ENCODE results near the gene TNS1. TPM values are rescaled to one million over a fixed set of nuclear protein-coding genes. Genes with fewer than 3 reads are reported as not detected.

Gene TNS1
- total RNA-seq, 3 donors from 2014 or later = 0.50 to 1.2 (median 0.54) TPM

DNA sequence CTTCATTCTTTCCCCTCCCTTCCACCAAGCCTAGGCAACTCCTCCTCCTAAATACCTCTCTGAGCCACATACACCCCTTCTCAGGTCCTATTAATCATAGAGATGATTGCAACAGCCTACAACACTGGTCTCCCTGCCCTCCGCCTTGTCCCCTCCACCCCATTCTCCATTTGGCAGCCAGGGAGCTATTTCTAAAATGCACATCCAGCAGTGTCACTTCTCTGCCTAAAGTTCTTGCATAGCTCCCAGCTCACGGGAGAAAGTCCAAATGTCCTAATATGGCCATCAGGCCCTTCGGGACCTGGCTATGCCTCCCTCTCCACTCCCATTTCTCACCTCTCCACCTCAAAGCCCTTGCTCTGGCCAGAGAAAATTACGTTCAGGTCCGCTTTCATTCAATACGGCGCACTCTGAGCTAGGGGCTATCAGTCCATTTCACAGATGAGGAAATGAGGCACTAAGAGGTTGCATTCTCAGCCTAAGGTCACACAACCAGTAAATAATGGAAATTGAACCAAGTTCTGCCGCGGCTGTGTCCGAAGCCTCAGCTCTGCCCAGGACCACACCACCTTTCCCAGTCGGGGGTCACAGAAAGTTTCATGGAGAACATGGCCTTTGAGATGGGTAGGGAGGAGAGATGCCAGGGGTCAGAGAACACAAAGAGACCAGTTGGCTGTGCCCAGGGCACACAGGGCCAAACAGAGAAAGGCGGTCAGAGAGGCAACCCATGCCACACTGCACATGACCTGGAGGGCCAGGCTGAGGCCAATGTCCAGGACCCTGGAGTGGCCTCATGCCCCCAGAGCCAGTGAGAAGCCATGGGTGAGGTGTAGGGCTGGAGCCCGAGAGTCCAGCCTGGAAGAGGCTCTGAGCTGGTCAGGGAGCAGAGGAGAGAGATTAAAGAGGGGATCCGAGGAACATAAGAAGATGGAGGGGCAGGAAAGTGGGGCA, 72.8 kb downstream of the TNS1 start:
- no peak for ATAC-seq
- H3K27me3 Mint-ChIP-seq (ENCODE audit: low read depth) = peaks cover 12% of the 10 kb centered on the region
- no peak for DNase-seq
- H3K4me3 Mint-ChIP-seq = no peak overlapping the region
- H3K4me1 Mint-ChIP-seq (ENCODE audit: low read depth) = no peaks in the 10 kb centered on the region
- H3K9me3 Mint-ChIP-seq = no peaks in the 10 kb centered on the region
- H3K36me3 Mint-ChIP-seq (ENCODE audit: insufficient read depth) = no peaks in the 10 kb centered on the region

DNA sequence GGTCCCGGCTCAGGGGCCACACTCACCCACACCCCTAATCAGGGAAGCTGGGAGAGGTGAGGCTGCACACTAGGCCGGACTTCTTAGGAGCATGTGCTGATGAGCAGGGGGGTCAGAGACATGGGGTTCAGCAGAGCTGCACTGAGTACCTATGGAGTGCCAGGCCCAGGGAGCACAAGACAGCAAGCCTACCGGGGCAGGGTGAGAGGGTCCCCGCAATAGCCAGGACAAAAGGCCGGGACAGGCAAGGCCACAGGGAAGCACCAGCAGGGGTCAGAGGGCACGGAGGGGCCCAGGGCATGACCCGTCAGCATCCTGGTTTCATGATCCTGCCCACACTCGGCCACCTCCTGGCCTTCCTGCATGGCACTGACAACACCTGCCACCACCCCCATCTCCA, 73.5 kb downstream of the TNS1 start:
- Mint-ChIP-seq H3K36me3 (ENCODE audit: insufficient read depth) (no peaks in the 10 kb centered on the region), H3K4me1 (ENCODE audit: low read depth) (no peaks in the 10 kb centered on the region), H3K4me3 (no peak overlapping the region), H3K9me3 (no peaks in the 10 kb centered on the region), H3K27me3 (ENCODE audit: low read depth) (peaks cover 12% of the 10 kb centered on the region)
- DNase-seq (no peak), ATAC-seq (no peak)

DNA sequence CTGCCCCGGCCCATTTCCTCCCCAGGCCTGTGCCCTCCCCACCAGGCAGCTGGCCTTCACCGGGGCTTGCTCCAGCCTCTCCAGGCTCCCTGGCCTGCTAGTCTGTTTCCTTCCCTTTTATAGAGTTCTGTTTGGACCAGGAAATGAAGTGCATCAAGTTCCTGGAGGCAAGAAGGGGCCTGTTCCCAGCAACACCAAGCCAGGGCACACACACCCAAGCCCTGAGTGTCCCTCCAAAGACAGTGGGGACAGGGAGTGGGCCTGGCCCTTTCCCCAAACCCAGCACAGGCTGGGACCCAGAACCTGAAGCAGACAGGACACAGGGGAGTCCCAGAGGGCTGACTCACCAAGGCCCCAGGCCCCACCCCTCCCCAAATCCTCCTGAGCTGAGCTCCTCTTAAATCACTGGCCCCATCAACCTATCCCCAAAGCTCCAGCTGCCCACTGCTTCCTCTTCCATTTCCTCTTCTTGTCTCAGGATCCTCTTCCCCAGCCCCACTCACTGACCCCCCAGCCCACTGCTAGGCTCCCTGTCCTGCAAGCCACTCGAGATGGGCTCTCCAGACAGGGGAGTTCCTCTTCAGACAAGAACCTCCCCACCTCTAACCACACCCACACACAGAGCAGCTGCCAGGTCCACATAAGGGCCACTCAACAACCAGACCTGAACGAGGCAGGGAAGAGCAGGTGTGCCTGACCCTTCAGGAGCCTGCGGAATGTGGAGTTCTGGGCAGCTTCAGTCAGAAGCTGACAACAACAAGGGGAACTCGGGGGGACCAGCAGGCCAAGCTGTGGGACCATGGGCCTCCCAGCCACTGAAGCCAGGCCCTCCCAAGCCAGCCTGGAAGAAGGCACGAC, 74.2 kb downstream of the TNS1 start:
- no peaks in the 10 kb centered on the region for H3K9me3 Mint-ChIP-seq
- no peaks in the 10 kb centered on the region for H3K36me3 Mint-ChIP-seq (ENCODE audit: insufficient read depth)
- H3K27me3 Mint-ChIP-seq (ENCODE audit: low read depth) = peaks cover 7% of the 10 kb centered on the region
- no peaks in the 10 kb centered on the region for H3K4me1 Mint-ChIP-seq (ENCODE audit: low read depth)
- DNase-seq (no peak), ATAC-seq (no peak)
- no peak overlapping the region for H3K4me3 Mint-ChIP-seq

- no peak overlapping the region for H3K4me3 Mint-ChIP-seq
- H3K4me1 Mint-ChIP-seq (ENCODE audit: low read depth) = no peaks in the 10 kb centered on the region
- no peak for ATAC-seq
- DNase-seq = no peak
- H3K9me3 Mint-ChIP-seq = no peaks in the 10 kb centered on the region
- H3K36me3 Mint-ChIP-seq (ENCODE audit: insufficient read depth) = no peaks in the 10 kb centered on the region
- H3K27me3 Mint-ChIP-seq (ENCODE audit: low read depth) = peaks cover 2% of the 10 kb centered on the region
These were observed 75.0 kb downstream of the TNS1 start for GRCh38 chr2:217927601-217928323.

DNA sequence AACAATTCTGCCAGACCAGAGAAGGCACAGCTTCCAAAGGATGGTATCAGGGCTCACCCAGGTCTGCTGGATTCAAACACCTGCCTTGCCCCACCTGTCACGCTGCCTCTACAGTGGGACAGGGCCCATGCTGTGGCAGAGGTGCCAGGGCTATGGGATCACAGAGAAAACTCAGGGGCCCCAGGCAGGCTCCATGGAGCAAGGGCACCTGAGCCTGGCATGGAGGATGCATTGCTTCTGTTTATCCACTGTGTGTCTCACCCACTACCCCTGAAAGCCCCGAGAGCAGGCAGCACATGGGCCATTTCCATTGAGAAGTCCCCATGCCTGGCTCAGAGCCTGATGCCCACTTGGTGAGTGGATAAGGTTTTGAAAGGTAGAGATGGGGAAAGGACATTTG, 76.0 kb downstream of the TNS1 start:
- no peak for ATAC-seq
- no peak overlapping the region for H3K4me3 Mint-ChIP-seq
- no peaks in the 10 kb centered on the region for H3K9me3 Mint-ChIP-seq
- H3K36me3 Mint-ChIP-seq (ENCODE audit: insufficient read depth) = no peaks in the 10 kb centered on the region
- DNase-seq = no peak
- no peaks in the 10 kb centered on the region for H3K4me1 Mint-ChIP-seq (ENCODE audit: low read depth)
- peaks cover 2% of the 10 kb centered on the region for H3K27me3 Mint-ChIP-seq (ENCODE audit: low read depth)

GRCh38 chr2:217924346-217924901, 78.4 kb downstream of the TNS1 start:
- Mint-ChIP-seq H3K27me3 (ENCODE audit: low read depth) (no peaks in the 10 kb centered on the region), H3K9me3 (no peaks in the 10 kb centered on the region), H3K4me1 (ENCODE audit: low read depth) (no peaks in the 10 kb centered on the region), H3K4me3 (no peak overlapping the region), H3K36me3 (ENCODE audit: insufficient read depth) (no peaks in the 10 kb centered on the region)
- DNase-seq (no peak), ATAC-seq (no peak)

DNA sequence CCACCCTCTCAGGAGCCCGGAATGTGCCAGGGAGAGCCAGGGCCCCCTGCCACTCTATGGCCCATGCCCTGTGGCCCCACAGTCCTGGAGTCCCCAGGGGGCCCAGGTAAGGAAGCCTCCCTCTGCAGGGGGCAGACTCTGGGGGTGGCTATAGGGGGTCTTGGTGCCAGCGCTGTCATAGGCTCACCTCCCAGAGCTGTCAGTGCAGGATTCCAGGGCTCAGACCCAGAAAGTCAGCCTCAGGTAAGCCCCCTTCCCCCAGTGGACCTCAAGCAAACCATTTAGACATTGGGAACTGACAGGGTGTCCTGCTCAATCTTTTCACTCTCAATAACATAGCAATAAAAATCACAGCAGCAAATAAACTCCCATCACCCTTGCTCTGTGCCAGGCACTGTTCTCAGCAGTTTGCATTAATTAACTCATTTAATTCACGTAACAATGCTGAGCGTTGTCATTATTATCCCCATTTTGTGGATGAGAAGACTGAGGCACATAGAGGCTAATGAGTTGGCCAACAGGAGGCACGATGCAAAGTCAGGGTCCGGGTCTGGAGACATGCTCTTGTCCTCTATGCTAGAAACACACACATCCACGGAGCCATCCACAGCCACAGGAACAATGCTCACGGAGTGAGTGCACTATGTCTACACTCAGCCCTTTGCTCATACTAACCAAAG, 79.6 kb downstream of the TNS1 start:
- Mint-ChIP-seq H3K27me3 (ENCODE audit: low read depth) (no peaks in the 10 kb centered on the region), H3K4me1 (ENCODE audit: low read depth) (no peaks in the 10 kb centered on the region), H3K4me3 (no peak overlapping the region), H3K9me3 (no peaks in the 10 kb centered on the region), H3K36me3 (ENCODE audit: insufficient read depth) (no peaks in the 10 kb centered on the region)
- DNase-seq (no peak), ATAC-seq (no peak)

GRCh38 chr2:217922101-217923006, 80.4 kb downstream of the TNS1 start:
- Mint-ChIP-seq H3K4me1 (ENCODE audit: low read depth) (no peaks in the 10 kb centered on the region), H3K9me3 (no peaks in the 10 kb centered on the region)
- no peak for ATAC-seq

GRCh38 chr2:217920879-217921603, 81.8 kb downstream of the TNS1 start:
- no peaks in the 10 kb centered on the region for H3K36me3 Mint-ChIP-seq (ENCODE audit: insufficient read depth)
- peaks cover 9% of the 10 kb centered on the region for H3K27me3 Mint-ChIP-seq (ENCODE audit: low read depth)
- H3K4me3 Mint-ChIP-seq = no peak overlapping the region
- DNase-seq = no peak
- ATAC-seq = no peak
- no peaks in the 10 kb centered on the region for H3K4me1 Mint-ChIP-seq (ENCODE audit: low read depth)
- H3K9me3 Mint-ChIP-seq = no peaks in the 10 kb centered on the region

More at GRCh38 chr2:217922101-217923006, 80.4 kb downstream of the TNS1 start:
- DNase-seq = no peak
- no peaks in the 10 kb centered on the region for H3K36me3 Mint-ChIP-seq (ENCODE audit: insufficient read depth)
- no peak overlapping the region for H3K4me3 Mint-ChIP-seq
- peaks cover 4% of the 10 kb centered on the region for H3K27me3 Mint-ChIP-seq (ENCODE audit: low read depth)

DNA sequence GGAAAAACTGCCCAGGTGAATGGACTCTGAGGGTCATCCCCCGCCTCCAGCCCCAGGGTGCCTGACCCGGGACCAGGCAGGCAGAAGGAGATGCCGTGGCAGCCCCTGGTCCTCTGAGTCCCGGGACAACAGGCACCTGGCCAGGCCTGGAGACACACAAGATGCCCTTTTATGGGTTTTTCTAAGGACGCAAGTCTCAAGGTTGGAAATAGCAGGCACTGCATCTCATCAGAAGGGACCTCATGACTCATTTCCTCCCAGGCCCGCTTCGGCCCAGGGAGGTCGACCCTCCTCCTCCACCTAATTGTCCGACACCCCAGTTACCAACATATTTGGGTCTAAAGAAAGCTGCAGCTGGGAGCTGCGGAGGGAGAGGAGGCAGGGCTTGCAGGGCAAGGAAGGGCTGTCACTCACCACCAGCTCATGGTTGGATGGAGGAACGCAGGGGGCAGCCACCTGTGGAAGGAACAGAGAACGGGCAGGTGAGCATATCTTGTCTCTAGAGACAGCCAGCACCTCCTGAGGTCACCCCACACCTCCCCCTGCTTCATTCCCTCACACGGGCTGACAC, 82.9 kb downstream of the TNS1 start:
- no peak for ATAC-seq

DNA sequence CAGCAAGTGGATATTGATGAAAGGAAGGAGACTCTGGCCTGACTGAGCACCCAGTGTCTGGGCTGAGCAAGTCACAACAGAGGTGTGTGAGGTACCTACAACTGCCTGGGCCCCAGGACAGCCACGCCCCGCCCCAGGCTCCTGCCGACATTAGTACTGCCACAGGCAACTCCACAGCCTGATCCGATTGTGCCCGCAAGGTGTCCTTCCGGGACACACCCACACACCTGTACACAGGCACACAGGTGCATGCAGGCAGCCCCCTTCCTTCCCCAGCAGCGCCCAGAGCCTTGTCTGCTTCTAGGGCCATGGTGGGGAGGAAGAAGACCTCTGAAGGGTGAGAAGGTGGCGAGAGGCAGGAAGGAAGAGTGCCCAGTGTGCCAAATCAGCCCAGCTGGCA, 83.6 kb downstream of the TNS1 start:
- Mint-ChIP-seq H3K4me1 (ENCODE audit: low read depth) (no peaks in the 10 kb centered on the region), H3K27me3 (ENCODE audit: low read depth) (peaks cover 9% of the 10 kb centered on the region), H3K36me3 (ENCODE audit: insufficient read depth) (no peaks in the 10 kb centered on the region), H3K4me3 (no peak overlapping the region), H3K9me3 (no peaks in the 10 kb centered on the region)
- no peak for DNase-seq
- no peak for ATAC-seq

More for the DNA sequence above, 82.9 kb downstream of the TNS1 start:
- no peak overlapping the region for H3K4me3 Mint-ChIP-seq
- DNase-seq = no peak
- H3K4me1 Mint-ChIP-seq (ENCODE audit: low read depth) = no peaks in the 10 kb centered on the region
- no peaks in the 10 kb centered on the region for H3K36me3 Mint-ChIP-seq (ENCODE audit: insufficient read depth)
- peaks cover 9% of the 10 kb centered on the region for H3K27me3 Mint-ChIP-seq (ENCODE audit: low read depth)
- H3K9me3 Mint-ChIP-seq = no peaks in the 10 kb centered on the region

All from activated T-cell treated with anti-CD3 and anti-CD28 coated beads, Interleukin-2, amount 50 U/mL, for 4 hours (primary cell).